GM12878 (cell line): ENCODE data around the gene ACSL1. TPM values are rescaled to one million over a fixed set of nuclear protein-coding genes. Genes with fewer than 3 reads are reported as not detected.

Experiments used
- ATAC-seq: fragments of 200-7000 bp; cut with Tn5 transposase; 3 replicates; pipeline ENCODE4 v1.9.1; 2020; ENCODE audit warnings: mild to moderate bottlenecking, moderate library complexity
- BruUV-seq: library from RNA; stranded (reverse); fragments of 400-500 nt; replicated peaks from 2 replicates; lab custom pipeline; 2021; lab: Mats Ljungman, UMichigan
- CTCF ChIA-PET: fragments of 300-600 bp; sonication (Branson Sonifier 250); formaldehyde crosslinking; extraction: SDS; loops from one replicate; lab custom pipeline; 2021; ENCODE audit warnings: inconsistent platforms; lab: Yijun Ruan, JAX
- POLR2A ChIA-PET: fragments of 350-600 bp; formaldehyde crosslinking; extraction: SDS; loops from one replicate; lab custom pipeline; 2021; ENCODE audit warnings: inconsistent platforms; lab: Charles Lee
- RAD21 ChIA-PET: fragments of 300-600 bp; sonication (Branson Sonifier 250); formaldehyde crosslinking; loops from one replicate; lab custom pipeline; 2023; ENCODE audit warnings: antibody characterized with exemption; ENCODE audit not compliant: unreplicated experiment; lab: Charles Lee
- SMC1A ChIA-PET: fragments of 300-600 bp; sonication (Branson Sonifier 250); formaldehyde crosslinking; loops from one replicate; lab custom pipeline; 2023; ENCODE audit not compliant: unreplicated experiment, uncharacterized antibody; lab: Charles Lee
- DNase-seq: peaks from one replicate; pipeline ENCODE4 v3.0.0-alpha.2; 2011; ENCODE audit warnings: low read depth, low spot score
- FAIRE-seq: peaks from 3 replicates; lab custom pipeline; 2011; peaks lifted over from hg19 to GRCh38; lab: Jason Lieb, UNC
- H2AFZ ChIP-seq: 2 replicates; pipeline ENCODE4 v1.6.0; 2011; ENCODE audit warnings: low read depth, low read length, control low read depth; ENCODE audit not compliant: control insufficient read depth
- H3K27ac ChIP-seq: 2 replicates; pipeline ENCODE4 v1.5.1; 2011; ENCODE audit warnings: control low read depth; ENCODE audit not compliant: control insufficient read depth, insufficient read depth
- H3K27me3 ChIP-seq, 2 experiments: replicated peaks in 1 of 2; 2 replicates each; pipeline versions ENCODE4 v1.6.0 to v1.6.1; 2011; ENCODE audit warnings: low read length in 1 of 2; ENCODE audit not compliant: control insufficient read depth in 2 of 2, insufficient read depth in 2 of 2
- H3K36me3 ChIP-seq, 2 experiments: 2 replicates each; pipeline ENCODE4 v1.5.1; 2011; ENCODE audit warnings: low read length in 1 of 2; ENCODE audit not compliant: control insufficient read depth in 2 of 2, insufficient read depth in 2 of 2
- H3K4me1 ChIP-seq: 2 replicates; pipeline ENCODE4 v1.6.1; 2011; ENCODE audit warnings: mild to moderate bottlenecking, low read length, moderate library complexity, mixed read lengths; ENCODE audit not compliant: control insufficient read depth, insufficient read depth
- H3K4me2 ChIP-seq: 2 replicates; pipeline ENCODE4 v1.6.0; 2011; ENCODE audit warnings: control low read depth; ENCODE audit not compliant: control insufficient read depth, insufficient read depth
- H3K4me3 ChIP-seq: fragments of 200-600 bp; sonication (generic); 2 replicates; pipeline ENCODE4 v1.5.1; 2016
- H3K79me2 ChIP-seq: 2 replicates; pipeline ENCODE4 v1.6.0; 2011; ENCODE audit warnings: low read length; ENCODE audit not compliant: control insufficient read depth, insufficient read depth
- H3K9ac ChIP-seq: 2 replicates; pipeline ENCODE4 v1.8.0; 2011; ENCODE audit warnings: low read length, control low read depth, mixed read lengths; ENCODE audit not compliant: control insufficient read depth, insufficient read depth
- H3K9me3 ChIP-seq: replicated peaks from 3 replicates; pipeline ENCODE4 v1.5.1; 2011; ENCODE audit warnings: mild to moderate bottlenecking, low read length; ENCODE audit not compliant: control insufficient read depth, insufficient read depth
- H4K20me1 ChIP-seq: 2 replicates; pipeline ENCODE4 v1.6.0; 2011; ENCODE audit not compliant: control insufficient read depth, insufficient read depth
- CHD2 ChIP-seq: IDR thresholded peaks from 2 replicates; pipeline ENCODE4 v1.6.1; 2011; ENCODE audit warnings: low read depth, low read length, improper control_type of control experiment, borderline replicate concordance
- HCFC1 ChIP-seq: fragments of 150-350 bp; IDR thresholded peaks from 2 replicates; pipeline ENCODE4 v1.6.1; 2014; ENCODE audit warnings: low read length
- MXI1 ChIP-seq: fragments of 150-350 bp; IDR thresholded peaks from 2 replicates; pipeline ENCODE4 v1.6.1; 2011; ENCODE audit warnings: low read depth, mild to moderate bottlenecking, inconsistent platforms, low read length, improper control_type of control experiment
- MYB ChIP-seq: fragments of 150-350 bp; IDR thresholded peaks from 2 replicates; pipeline ENCODE4 v1.6.1; 2014; ENCODE audit warnings: mild to moderate bottlenecking, low read depth, low read length, borderline replicate concordance
- NR2C1 ChIP-seq: fragments of 450-650 bp; IDR thresholded peaks from 2 replicates; pipeline ENCODE4 v1.6.1; 2017; ENCODE audit warnings: antibody characterized with exemption, mild to moderate bottlenecking, moderate library complexity
- NR2F1 ChIP-seq: fragments of 450-650 bp; conservative IDR thresholded peaks from 2 replicates; pipeline ENCODE4 v1.6.1; 2017; ENCODE audit warnings: mild to moderate bottlenecking
- RAD51 ChIP-seq: fragments of 450-650 bp; IDR thresholded peaks from 2 replicates; pipeline ENCODE4 v1.6.1; 2016; ENCODE audit warnings: moderate library complexity, mild to moderate bottlenecking, inconsistent platforms
- SMARCA5 ChIP-seq: fragments of 450-650 bp; IDR thresholded peaks from 2 replicates; pipeline ENCODE4 v1.6.1; 2017; ENCODE audit warnings: mild to moderate bottlenecking
- SUPT20H ChIP-seq: IDR thresholded peaks from 2 replicates; pipeline ENCODE4 v1.6.1; 2011; ENCODE audit warnings: low read depth, mild to moderate bottlenecking, low read length, moderate library complexity, borderline replicate concordance; ENCODE audit not compliant: control insufficient read depth
- TBL1XR1 ChIP-seq: IDR thresholded peaks from 2 replicates; pipeline ENCODE4 v1.6.1; 2012; ENCODE audit warnings: low read depth, low read length, improper control_type of control experiment
- TCF12 ChIP-seq: IDR thresholded peaks from 2 replicates; pipeline ENCODE4 v1.6.1; 2011; ENCODE audit warnings: low read depth, mild to moderate bottlenecking, low read length
- TCF3 ChIP-seq: IDR thresholded peaks from 2 replicates; pipeline ENCODE4 v1.6.1; 2012; ENCODE audit warnings: low read depth, mild to moderate bottlenecking, low read length, borderline replicate concordance; ENCODE audit not compliant: insufficient read depth
- YBX1 ChIP-seq: fragments of 450-650 bp; IDR thresholded peaks from 2 replicates; pipeline ENCODE4 v1.6.1; 2016; ENCODE audit warnings: antibody characterized with exemption
- WGBS: methylation state at CpG from one replicate; pipeline ENCODE4 v1.1.6; 2016; ENCODE audit warnings: low lambda C conversion rate; ENCODE audit not compliant: insufficient replicate concordance, insufficient coverage; ENCODE audit errors: missing lambda C conversion rate; 5-methylcytosine and 5-hydroxymethylcytosine counted together
- in situ Hi-C: fragments of 300-500 bp; cut with MboI; formaldehyde crosslinking; loops from 9 replicates; pipeline ENCODE4 v1.14.3; 2018; ENCODE audit warnings: mixed read lengths
- intact Hi-C: fragments of 100-400 bp; cut with micrococcal nuclease; formaldehyde crosslinking; loops from one replicate; pipeline ENCODE4 v1.14.2; 2022; ENCODE audit not compliant: unreplicated experiment
- polyA plus RNA-seq, 11 experiments: library from polyadenylated mRNA; depleted of rRNA in 4 of 11; unstranded in 6 of 11; stranded (reverse) in 5 of 11; fragments of >200 nt; fragmentation: Nextera tagmentation in 4 of 11; fragmentation: Illumina TruSeq in 1 of 11; extraction: Ambion mirVana in 4 of 11; extraction: Trizol in 1 of 11; gene quantifications; 1 replicate in 1 of 11; 2 replicates in 10 of 11; pipeline versions ENCODE4 v1.2.1 to v1.2.3, GENCODE V29; 2011 to 2016; ENCODE audit warnings: inconsistent platforms in 2 of 11, missing spikeins in 2 of 11, low read depth in 1 of 11
- total RNA-seq, 4 experiments: library from RNA; depleted of rRNA in 3 of 4; stranded (reverse); fragments of >200 nt in 3 of 4; fragmentation: Illumina TruSeq in 1 of 4; extraction: Trizol in 1 of 4; gene quantifications; 2 replicates each; pipeline versions ENCODE4 v1.2.1 to v1.2.3, GENCODE V29; 2013 to 2021
- TF ChIP-seq, protein P1 (sequence below): fragments of 450-650 bp; IDR thresholded peaks from 2 replicates; pipeline ENCODE4 v1.6.1; 2017; ENCODE audit warnings: low read depth, mild to moderate bottlenecking, moderate library complexity
- TF ChIP-seq, protein P2 (sequence below): fragments of 450-650 bp; IDR thresholded peaks from 2 replicates; pipeline ENCODE4 v1.6.1; 2016; ENCODE audit warnings: mild to moderate bottlenecking

ACSL1 gene
- total and polyA plus RNA-seq, 10 of the 15 experiments (the other 5 are each of a cell fraction or from before 2014, with no cell fraction given): 30.7 to 68.1 (median 58.7) TPM

DNA sequence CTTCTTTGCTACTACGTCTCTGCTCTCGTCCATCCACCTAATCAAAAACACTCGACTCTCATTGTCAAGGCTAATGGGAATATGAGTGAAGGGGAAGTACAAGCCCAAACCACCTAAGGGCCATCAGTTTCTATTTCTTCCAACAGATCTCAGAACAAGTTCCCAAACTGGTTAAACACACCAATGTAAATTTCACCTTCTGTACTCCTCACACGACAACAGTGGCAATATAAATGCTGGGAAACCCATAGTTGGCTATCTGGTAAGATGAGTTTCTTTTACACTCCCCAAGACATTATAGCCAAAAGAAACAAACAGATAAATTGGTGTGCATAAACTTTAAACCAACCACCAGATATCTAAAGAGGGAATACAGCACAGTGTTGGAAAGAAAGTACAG is 21.9 kb downstream of the ACSL1 start:
- H2AFZ ChIP-seq: no peak overlapping the region
- no peaks in the 10 kb centered on the region for H3K9me3 ChIP-seq
- 95% methylated on average over 4 of the region's 4 CpGs for WGBS
- no peak overlapping the region for H3K4me2 ChIP-seq
- no TSS peak for BruUV-seq
- peaks cover 52% of the 10 kb centered on the region for H3K79me2 ChIP-seq
- ChIA-PET POLR2A (interaction anchor here (3.5 kb wide), 1 partner anchor 11 kb away, joined by 16 read pairs; no protein-coding TSS in a partner anchor), CTCF (interaction anchor here (1.0 kb wide), 1 partner anchor 17 kb away, joined by 4 read pairs; no protein-coding TSS in a partner anchor), SMC1A (interaction anchor here (0.6 kb wide), 1 partner anchor 539 kb away, joined by 3 read pairs; no protein-coding TSS in a partner anchor), RAD21 (no interaction called here)
- no peaks in the 10 kb centered on the region; a peak in 1 of 4 replicates for H3K27me3 ChIP-seq
- no peak for ATAC-seq
- in situ Hi-C loops: no loop called here
- peaks cover 4% of the 10 kb centered on the region; the same call in 1 of the 2 replicates for H4K20me1 ChIP-seq
- no peak for FAIRE-seq
- intact Hi-C loops: no loop called here
- peaks cover 7 to 15% of the 10 kb centered on the region in 2 experiments; a peak in 3 of 4 replicates for H3K36me3 ChIP-seq
- TF ChIP-seq MYB (no peak), TBL1XR1 (no peak), HCFC1 (no peak), RAD51 (no peak), SMARCA5 (no peak), NR2C1 (no peak), MXI1 (no peak), CHD2 (no peak), TCF3 (no peak), YBX1 (no peak), TCF12 (no peak), SUPT20H (no peak), NR2F1 (no peak)
- TF ChIP-seq, protein P1, sequence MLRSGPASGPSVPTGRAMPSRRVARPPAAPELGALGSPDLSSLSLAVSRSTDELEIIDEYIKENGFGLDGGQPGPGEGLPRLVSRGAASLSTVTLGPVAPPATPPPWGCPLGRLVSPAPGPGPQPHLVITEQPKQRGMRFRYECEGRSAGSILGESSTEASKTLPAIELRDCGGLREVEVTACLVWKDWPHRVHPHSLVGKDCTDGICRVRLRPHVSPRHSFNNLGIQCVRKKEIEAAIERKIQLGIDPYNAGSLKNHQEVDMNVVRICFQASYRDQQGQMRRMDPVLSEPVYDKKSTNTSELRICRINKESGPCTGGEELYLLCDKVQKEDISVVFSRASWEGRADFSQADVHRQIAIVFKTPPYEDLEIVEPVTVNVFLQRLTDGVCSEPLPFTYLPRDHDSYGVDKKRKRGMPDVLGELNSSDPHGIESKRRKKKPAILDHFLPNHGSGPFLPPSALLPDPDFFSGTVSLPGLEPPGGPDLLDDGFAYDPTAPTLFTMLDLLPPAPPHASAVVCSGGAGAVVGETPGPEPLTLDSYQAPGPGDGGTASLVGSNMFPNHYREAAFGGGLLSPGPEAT: no peak
- TF ChIP-seq, protein P2, sequence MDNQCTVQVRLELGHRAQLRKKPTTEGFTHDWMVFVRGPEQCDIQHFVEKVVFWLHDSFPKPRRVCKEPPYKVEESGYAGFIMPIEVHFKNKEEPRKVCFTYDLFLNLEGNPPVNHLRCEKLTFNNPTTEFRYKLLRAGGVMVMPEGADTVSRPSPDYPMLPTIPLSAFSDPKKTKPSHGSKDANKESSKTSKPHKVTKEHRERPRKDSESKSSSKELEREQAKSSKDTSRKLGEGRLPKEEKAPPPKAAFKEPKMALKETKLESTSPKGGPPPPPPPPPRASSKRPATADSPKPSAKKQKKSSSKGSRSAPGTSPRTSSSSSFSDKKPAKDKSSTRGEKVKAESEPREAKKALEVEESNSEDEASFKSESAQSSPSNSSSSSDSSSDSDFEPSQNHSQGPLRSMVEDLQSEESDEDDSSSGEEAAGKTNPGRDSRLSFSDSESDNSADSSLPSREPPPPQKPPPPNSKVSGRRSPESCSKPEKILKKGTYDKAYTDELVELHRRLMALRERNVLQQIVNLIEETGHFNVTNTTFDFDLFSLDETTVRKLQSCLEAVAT: no peak
- peaks cover 12% of the 10 kb centered on the region for H3K4me1 ChIP-seq
- H3K9ac ChIP-seq: no peak overlapping the region
- no peak overlapping the region for H3K4me3 ChIP-seq
- no peak overlapping the region for H3K27ac ChIP-seq
- DNase-seq: no peak
